Measurements from ENCODE around the gene RAX.

RAX gene

DNA sequence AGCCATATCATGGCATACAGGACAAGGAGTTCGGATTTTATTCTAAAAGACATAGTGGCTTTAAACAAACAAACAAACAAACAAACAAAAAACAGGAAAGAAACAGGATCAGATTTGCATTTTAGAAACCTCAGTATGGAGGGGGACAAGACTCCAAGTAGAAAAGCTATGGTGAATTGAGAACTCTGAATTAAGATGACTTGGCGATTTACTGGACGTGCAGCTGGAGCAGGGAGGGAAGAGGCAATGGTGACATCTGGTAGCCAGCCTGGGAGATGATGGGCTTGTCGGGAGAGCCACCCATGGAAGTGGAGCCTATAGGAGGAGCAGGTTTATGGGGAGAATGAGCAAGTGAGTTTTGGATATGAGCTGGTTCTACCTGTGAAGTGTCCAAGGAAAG, 32.0 kb upstream of the RAX start:
- no peak overlapping the region for H3K4me3 ChIP-seq (ENCODE audit: low read depth, low read length)
- no peak for TF ChIP-seq CTCF (IDR thresholded peaks at IDR 0.05; ENCODE audit: low read depth, low read length)

DNA sequence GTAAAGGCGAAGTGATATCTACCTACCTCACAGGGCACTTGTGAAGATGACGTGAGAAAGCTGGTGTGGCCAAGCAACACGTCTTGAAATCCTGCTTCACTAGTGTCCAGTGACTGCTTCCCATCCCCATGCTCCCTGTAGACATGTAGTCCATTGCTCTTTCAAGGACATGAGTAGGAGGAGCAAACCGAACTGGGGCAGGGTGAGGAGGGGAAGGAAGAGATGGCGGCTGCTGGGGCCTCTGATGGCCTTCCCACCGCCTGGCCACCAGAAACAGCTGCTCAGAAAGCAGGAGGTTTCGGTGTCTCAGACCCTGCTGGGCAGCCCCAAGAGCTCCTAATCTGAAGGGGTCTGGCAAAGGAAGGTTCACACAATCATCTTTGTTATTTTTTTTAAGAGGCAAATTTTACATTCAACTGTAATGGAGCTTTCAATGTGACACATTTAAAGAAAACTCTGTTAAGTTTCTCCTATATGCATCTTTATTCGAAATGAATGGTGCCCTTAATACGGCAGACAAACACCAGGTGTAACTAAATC, 30.5 kb upstream of the RAX start:
- no peak overlapping the region for H3K4me3 ChIP-seq (ENCODE audit: low read depth, low read length)
- no peak for TF ChIP-seq CTCF (IDR thresholded peaks at IDR 0.05; ENCODE audit: low read depth, low read length)

GRCh38 chr18:59303006-59303405, 29.8 kb upstream of the RAX start:
- no peak overlapping the region for H3K4me3 ChIP-seq (ENCODE audit: low read depth, low read length)
- TF ChIP-seq CTCF (IDR thresholded peaks at IDR 0.05; ENCODE audit: low read depth, low read length): no peak

DNA sequence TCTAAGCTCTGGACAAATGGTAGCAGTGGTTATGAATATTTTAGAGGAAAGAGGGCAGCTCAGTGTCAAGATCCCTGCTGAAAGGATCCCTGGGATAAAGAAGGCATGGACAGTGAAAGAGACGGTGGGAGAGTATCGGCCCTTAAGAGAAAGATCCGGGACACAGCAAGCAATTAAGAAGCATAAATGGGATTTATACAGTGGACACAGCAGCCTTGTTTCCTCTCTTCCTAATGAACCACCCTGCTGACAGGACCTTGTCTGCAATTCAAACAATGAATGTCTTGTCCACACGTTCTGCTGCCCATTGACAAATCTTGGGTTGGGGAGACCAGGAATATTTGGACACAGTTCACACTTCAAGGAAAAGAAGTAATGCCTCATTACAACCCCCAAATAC, 28.7 kb upstream of the RAX start:
- no peak for TF ChIP-seq CTCF (IDR thresholded peaks at IDR 0.05; ENCODE audit: low read depth, low read length)
- no peak overlapping the region for H3K4me3 ChIP-seq (ENCODE audit: low read depth, low read length)

GRCh38 chr18:59300676-59301285, 27.5 kb upstream of the RAX start:
- no peak for TF ChIP-seq CTCF (IDR thresholded peaks at IDR 0.05; ENCODE audit: low read depth, low read length)
- no peak overlapping the region for H3K4me3 ChIP-seq (ENCODE audit: low read depth, low read length)

GRCh38 chr18:59298871-59299270, 25.6 kb upstream of the RAX start:
- no peak for TF ChIP-seq CTCF (IDR thresholded peaks at IDR 0.05; ENCODE audit: low read depth, low read length)
- H3K4me3 ChIP-seq (ENCODE audit: low read depth, low read length): no peak overlapping the region

- TF ChIP-seq CTCF (IDR thresholded peaks at IDR 0.05; ENCODE audit: low read depth, low read length): no peak
- H3K4me3 ChIP-seq (ENCODE audit: low read depth, low read length): no peak overlapping the region
These were observed 20.1 kb upstream of the RAX start for GRCh38 chr18:59293317-59293716.
